ENCODE data around the gene ATP9A.
"Not testable (repeated sequence)": the region's sequence is repeated elsewhere in the genome, so short reads cannot be mapped to it uniquely, and the experiment has no call there.

ATP9A gene

GRCh38 chr20:51760905-51761546 is 7.2 kb downstream of the ATP9A start:
- TF ChIP-seq MYC (IDR thresholded peaks at IDR 0.05; ENCODE audit: low read depth, low read length) (no peak), POLR2A (IDR thresholded peaks at IDR 0.05; ENCODE audit: extremely low read depth, insufficient read length) (no peak)
- TF ChIP-seq, protein P1, sequence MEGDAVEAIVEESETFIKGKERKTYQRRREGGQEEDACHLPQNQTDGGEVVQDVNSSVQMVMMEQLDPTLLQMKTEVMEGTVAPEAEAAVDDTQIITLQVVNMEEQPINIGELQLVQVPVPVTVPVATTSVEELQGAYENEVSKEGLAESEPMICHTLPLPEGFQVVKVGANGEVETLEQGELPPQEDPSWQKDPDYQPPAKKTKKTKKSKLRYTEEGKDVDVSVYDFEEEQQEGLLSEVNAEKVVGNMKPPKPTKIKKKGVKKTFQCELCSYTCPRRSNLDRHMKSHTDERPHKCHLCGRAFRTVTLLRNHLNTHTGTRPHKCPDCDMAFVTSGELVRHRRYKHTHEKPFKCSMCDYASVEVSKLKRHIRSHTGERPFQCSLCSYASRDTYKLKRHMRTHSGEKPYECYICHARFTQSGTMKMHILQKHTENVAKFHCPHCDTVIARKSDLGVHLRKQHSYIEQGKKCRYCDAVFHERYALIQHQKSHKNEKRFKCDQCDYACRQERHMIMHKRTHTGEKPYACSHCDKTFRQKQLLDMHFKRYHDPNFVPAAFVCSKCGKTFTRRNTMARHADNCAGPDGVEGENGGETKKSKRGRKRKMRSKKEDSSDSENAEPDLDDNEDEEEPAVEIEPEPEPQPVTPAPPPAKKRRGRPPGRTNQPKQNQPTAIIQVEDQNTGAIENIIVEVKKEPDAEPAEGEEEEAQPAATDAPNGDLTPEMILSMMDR (IDR thresholded peaks at IDR 0.05; ENCODE audit: low read depth, low read length): no peak
- H3K4me3 ChIP-seq (ENCODE audit: low read depth, low read length): no peak overlapping the region
- no peak for DNase-seq (ENCODE audit: low read depth)

DNA sequence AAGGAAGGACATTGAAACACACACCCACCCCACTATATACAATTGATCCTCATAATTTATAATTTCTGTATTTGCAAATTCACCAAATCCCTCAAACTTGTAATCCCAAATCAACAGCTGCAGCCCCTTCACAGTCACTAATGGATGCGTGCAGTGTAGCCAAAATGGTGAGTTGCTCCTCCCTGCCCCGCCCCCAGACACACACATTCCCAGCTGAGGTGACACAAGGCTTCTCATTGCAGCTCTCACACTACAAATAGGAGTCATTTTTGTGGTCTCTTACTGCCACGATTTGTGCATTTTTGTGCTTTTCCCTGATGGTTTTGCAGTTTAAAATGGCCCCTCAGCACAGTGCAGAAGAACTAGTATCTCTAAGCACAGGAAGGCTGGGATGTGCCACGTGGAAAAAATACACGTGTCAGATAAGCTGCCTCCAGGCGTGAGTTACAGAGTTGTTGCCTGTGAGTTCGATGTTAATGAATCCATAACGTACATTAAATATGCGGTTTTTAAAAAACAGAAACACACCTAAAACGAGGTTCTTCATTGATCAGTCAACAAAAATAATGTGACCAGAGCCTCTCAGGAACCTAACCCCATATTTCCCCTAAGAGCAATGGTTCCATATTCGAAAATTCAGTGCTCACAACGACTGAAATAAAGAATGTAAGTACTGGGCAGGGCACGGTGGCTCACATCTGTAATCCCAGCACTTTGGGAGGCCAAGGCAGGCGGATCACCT is 8.2 kb downstream of the ATP9A start:
- DNase-seq (ENCODE audit: low read depth): no peak
- TF ChIP-seq POLR2A (IDR thresholded peaks at IDR 0.05; ENCODE audit: extremely low read depth, insufficient read length): no peak
- no peak for TF ChIP-seq MYC (IDR thresholded peaks at IDR 0.05; ENCODE audit: low read depth, low read length)
- no peak for TF ChIP-seq MAX (IDR thresholded peaks at IDR 0.05; ENCODE audit: low read depth, low read length)
- TF ChIP-seq, protein P1 (IDR thresholded peaks at IDR 0.05; ENCODE audit: low read depth, low read length): no peak
- no peak overlapping the region for H3K4me3 ChIP-seq (ENCODE audit: low read depth, low read length)

DNA sequence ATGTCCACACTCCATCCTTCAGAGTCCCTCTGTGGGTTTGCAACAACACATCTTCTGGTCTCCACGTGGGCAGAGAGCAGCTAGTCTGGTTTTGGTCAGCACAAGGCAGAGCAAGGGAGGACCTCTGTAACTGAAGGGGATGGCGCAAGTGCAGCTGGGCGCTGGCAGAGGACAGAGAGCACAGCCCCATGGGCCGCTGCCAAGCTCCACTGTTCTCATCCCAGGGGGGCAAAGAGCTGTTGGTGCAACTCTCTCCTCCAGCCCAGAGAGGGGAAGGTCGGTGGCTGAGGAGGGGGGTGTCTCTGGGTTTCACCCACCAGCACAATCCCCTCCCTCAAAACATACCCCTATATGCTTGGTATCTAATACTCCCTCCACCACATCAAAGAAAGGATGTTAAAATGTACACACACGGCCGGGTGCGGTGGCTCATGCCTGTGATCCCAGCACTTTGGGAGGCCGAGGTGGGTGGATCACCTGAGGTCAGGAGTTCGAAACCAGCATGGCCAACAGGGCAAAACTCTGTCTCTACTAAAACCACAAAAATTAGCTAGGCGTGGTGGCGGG is 9.1 kb downstream of the ATP9A start:
- peak; percentile 22 for DNase-seq (ENCODE audit: low read depth)
- no peak overlapping the region for H3K4me3 ChIP-seq (ENCODE audit: low read depth, low read length)

DNA sequence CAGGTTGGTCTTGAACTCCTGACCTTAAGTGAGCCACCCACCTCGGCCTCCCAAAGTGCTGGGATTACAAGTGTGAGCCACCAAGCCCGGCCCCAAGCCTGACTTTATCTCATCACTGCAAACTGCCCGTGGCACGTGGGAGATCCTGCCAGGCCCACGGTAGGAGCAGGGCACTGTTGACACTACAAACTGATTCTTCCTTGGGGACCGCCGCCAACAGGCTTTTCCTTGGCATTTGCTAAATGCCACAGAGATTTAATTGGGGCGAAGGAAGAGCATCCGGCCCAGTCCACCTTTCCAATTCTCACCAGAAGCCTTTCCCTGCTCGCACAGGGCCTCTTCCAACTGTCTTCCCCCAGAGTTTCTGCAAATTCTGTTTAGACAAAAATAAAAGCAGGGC is 11.0 kb downstream of the ATP9A start:
- H3K4me3 ChIP-seq (ENCODE audit: low read depth, low read length): no peak overlapping the region
- DNase-seq (ENCODE audit: low read depth): no peak
- TF ChIP-seq MAX (IDR thresholded peaks at IDR 0.05; ENCODE audit: low read depth, low read length): no peak
- no peak for TF ChIP-seq MYC (IDR thresholded peaks at IDR 0.05; ENCODE audit: low read depth, low read length)
- TF ChIP-seq POLR2A (IDR thresholded peaks at IDR 0.05; ENCODE audit: extremely low read depth, insufficient read length): no peak
- TF ChIP-seq, protein P1 (IDR thresholded peaks at IDR 0.05; ENCODE audit: low read depth, low read length): no peak

More for the DNA sequence above, 9.1 kb downstream of the ATP9A start:
- TF ChIP-seq MAX (IDR thresholded peaks at IDR 0.05; ENCODE audit: low read depth, low read length) (peak; percentile 29; the same call in 1 of the 2 replicates), POLR2A (IDR thresholded peaks at IDR 0.05; ENCODE audit: extremely low read depth, insufficient read length) (no peak)
- TF ChIP-seq, protein P1 (IDR thresholded peaks at IDR 0.05; ENCODE audit: low read depth, low read length): no peak

- TF ChIP-seq MYC (IDR thresholded peaks at IDR 0.05; ENCODE audit: low read depth, low read length) (no peak), POLR2A (IDR thresholded peaks at IDR 0.05; ENCODE audit: extremely low read depth, insufficient read length) (no peak), MAX (IDR thresholded peaks at IDR 0.05; ENCODE audit: low read depth, low read length) (no peak)
- TF ChIP-seq, protein P1 (IDR thresholded peaks at IDR 0.05; ENCODE audit: low read depth, low read length): no peak
- no peak overlapping the region for H3K4me3 ChIP-seq (ENCODE audit: low read depth, low read length)
- DNase-seq (ENCODE audit: low read depth): no peak
Measured at GRCh38 chr20:51756653-51757052, 11.5 kb downstream of the ATP9A start.

GRCh38 chr20:51753220-51753619 is 15.0 kb downstream of the ATP9A start:
- DNase-seq (ENCODE audit: low read depth); H3K4me3 ChIP-seq (ENCODE audit: low read depth, low read length): not testable (repeated sequence)
